NT2/D1 (cell line): Measurements from ENCODE around the gene C1QTNF3.

Source experiments
- SUZ12 ChIP-seq: IDR thresholded peaks from 2 replicates; pipeline ENCODE4 v1.6.1; 2011; ENCODE audit not compliant: insufficient read length, insufficient read depth; ENCODE audit errors: extremely low read depth
- YY1 ChIP-seq: IDR thresholded peaks from 2 replicates; pipeline ENCODE4 v1.6.1; 2011; ENCODE audit not compliant: insufficient read length, insufficient read depth
- ZNF274 ChIP-seq: IDR thresholded peaks from 2 replicates; pipeline ENCODE4 v1.6.1; 2011; ENCODE audit warnings: mild to moderate bottlenecking, low read depth, low read length

- TF ChIP-seq SUZ12: no peak
- no peak for TF ChIP-seq ZNF274
- no peak for TF ChIP-seq YY1
Measured at GRCh38 chr5:34016222-34016621, 26.8 kb downstream of the C1QTNF3 start.
